ENCODE data around the gene CDC37. TPM values are rescaled to one million over a fixed set of nuclear protein-coding genes. Genes with fewer than 3 reads are reported as not detected.

The CDC37 gene
- total RNA-seq, 1 experiment from 2014 or later, result 188 TPM

DNA sequence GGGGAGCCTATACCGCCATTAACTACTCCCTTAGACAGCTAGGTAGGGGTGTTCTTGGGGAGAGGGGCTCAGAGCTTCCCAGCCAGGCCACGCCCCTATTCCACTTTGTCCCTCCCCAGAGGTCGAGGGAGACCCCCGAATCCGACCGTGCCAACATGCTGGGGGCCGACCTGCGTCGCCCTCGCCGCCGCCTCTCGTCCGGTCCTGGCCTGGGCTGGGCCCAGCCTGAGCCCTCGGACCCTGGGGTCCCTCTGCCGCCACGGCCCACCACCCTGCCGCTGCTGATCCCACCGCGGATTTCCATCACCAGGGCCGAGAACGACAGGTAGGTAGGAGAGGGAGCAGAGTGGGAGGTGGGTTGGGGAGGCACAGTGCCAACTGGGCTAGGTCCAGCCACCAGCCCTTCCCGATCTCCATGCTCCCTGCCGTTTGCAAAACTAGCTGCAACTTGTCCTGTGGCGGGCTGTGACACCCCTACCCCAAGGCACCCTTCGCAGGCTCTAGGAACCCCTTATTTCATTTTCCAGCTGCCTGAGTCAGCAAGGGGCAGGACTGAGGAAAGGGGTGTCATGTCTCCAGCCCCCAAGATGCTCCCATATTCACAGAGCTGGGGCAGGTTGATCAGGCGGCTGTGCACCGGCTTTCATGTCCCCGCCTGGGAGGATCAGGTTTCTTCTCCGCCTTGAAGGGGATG lies 14.3 kb upstream of the CDC37 start:
- Mint-ChIP-seq H3K4me3 (ENCODE audit: unreplicated experiment) (no peak overlapping the region), H3K36me3 (ENCODE audit: insufficient read depth, unreplicated experiment) (no peaks in the 10 kb centered on the region), H3K27ac (ENCODE audit: low read depth, unreplicated experiment) (no peak overlapping the region), H3K9me3 (ENCODE audit: unreplicated experiment) (no peaks in the 10 kb centered on the region), H3K27me3 (ENCODE audit: insufficient read depth, unreplicated experiment) (peaks cover 44% of the 10 kb centered on the region), H3K4me1 (ENCODE audit: insufficient read depth, unreplicated experiment) (peaks cover 25% of the 10 kb centered on the region)
- TF ChIP-seq, protein P1, sequence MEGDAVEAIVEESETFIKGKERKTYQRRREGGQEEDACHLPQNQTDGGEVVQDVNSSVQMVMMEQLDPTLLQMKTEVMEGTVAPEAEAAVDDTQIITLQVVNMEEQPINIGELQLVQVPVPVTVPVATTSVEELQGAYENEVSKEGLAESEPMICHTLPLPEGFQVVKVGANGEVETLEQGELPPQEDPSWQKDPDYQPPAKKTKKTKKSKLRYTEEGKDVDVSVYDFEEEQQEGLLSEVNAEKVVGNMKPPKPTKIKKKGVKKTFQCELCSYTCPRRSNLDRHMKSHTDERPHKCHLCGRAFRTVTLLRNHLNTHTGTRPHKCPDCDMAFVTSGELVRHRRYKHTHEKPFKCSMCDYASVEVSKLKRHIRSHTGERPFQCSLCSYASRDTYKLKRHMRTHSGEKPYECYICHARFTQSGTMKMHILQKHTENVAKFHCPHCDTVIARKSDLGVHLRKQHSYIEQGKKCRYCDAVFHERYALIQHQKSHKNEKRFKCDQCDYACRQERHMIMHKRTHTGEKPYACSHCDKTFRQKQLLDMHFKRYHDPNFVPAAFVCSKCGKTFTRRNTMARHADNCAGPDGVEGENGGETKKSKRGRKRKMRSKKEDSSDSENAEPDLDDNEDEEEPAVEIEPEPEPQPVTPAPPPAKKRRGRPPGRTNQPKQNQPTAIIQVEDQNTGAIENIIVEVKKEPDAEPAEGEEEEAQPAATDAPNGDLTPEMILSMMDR (IDR thresholded peaks at IDR 0.05; ENCODE audit: unreplicated experiment), result no peak
- POLR2A ChIA-PET, result interaction anchor here (1.4 kb wide), 1 partner anchor 12 kb away, joined by 4 read pairs; no protein-coding TSS in a partner anchor
- CTCF ChIA-PET, result interaction anchor here (0.6 to 6.4 kb wide), 12 partner anchors 9 to 321 kb away, joined by 3 to 74 read pairs (median 4); partner anchors contain the start of gene CDC37
- intact Hi-C loops (cut with micrococcal nuclease), result no loop called here
- DNase-seq (ENCODE audit: unreplicated experiment), result peak; percentile 36
- no TSS peak for BruUV-seq (replicated peaks)

DNA sequence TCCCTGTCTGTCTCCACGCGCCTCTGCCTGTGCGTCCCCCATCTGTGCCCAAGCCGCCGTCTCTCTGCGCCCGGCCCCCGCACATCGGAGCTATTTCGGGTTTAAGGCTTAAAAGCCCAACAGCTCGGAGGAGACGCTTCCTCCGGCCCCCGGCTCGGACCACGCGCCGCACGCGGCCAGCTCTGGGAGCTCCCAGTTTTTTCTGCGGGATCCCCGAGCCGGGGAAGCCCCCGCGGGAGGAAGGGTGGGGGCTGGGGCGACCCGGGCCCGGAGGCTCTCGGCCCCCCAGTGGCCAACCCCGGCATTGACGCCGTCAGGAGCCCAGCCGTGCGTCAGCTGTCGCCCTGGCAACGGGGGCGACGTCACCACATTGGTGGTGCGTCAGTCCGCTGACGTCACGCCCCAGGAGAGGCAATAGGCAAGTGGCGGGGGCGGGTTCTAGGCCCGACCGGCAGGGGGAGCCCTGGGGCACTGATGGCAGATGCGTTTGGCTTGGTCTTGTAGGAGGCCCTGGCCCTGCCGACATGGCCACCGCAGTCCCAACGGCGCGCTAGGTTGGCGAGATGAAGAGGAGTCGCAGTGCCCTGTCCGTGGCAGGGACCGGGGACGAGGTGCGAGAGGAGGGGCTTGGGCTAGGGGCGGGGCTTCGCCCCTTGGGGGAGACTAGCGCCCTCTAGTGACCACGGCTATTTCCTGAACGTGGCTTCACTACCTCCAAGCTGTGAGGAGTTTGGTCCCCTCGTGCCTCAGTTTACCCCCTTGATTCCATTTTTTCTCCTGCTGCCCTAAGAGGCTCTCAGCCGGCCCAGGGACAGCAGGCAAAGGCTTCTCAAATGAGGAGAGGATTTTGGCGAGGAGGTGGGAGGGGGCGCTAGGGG lies 13.3 kb upstream of the CDC37 start:
- peaks cover 33% of the 10 kb centered on the region for H3K27me3 Mint-ChIP-seq (ENCODE audit: insufficient read depth, unreplicated experiment)
- POLR2A ChIA-PET, result no interaction called here

DNA sequence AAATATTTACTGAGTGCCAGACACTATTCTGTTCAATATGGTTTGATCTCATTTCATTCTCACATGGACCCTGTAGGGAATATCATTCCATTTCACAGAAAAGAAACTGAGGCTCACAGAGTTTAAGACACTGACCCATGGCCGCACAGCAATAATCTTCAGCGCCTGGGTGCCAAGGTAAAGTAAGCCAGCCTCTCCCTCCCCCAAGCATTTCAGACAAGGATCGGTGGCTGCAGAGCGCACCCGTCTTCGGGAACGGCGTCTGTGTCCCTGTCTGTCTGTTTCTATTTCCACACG lies 12.7 kb upstream of the CDC37 start:
- no TSS peak for BruUV-seq (replicated peaks)
- TF ChIP-seq, protein P1 (IDR thresholded peaks at IDR 0.05; ENCODE audit: unreplicated experiment), result no peak
- CTCF ChIA-PET, result interaction anchor here (1.2 to 6.4 kb wide), 3 partner anchors 8 to 19 kb away, joined by 5 to 74 read pairs (median 6); partner anchors contain the start of gene CDC37
- H3K27ac Mint-ChIP-seq (ENCODE audit: low read depth, unreplicated experiment), result no peak overlapping the region
- H3K4me1 Mint-ChIP-seq (ENCODE audit: insufficient read depth, unreplicated experiment), result peaks cover 25% of the 10 kb centered on the region
- POLR2A ChIA-PET, result no interaction called here
- H3K36me3 Mint-ChIP-seq (ENCODE audit: insufficient read depth, unreplicated experiment), result no peaks in the 10 kb centered on the region
- H3K9me3 Mint-ChIP-seq (ENCODE audit: unreplicated experiment), result no peaks in the 10 kb centered on the region
- DNase-seq (ENCODE audit: unreplicated experiment), result no peak
- intact Hi-C loops (cut with micrococcal nuclease), result no loop called here
- no peak overlapping the region for H3K4me3 Mint-ChIP-seq (ENCODE audit: unreplicated experiment)
- H3K27me3 Mint-ChIP-seq (ENCODE audit: insufficient read depth, unreplicated experiment), result peaks cover 28% of the 10 kb centered on the region

More for the DNA sequence above, 13.3 kb upstream of the CDC37 start:
- Mint-ChIP-seq H3K4me1 (ENCODE audit: insufficient read depth, unreplicated experiment) (peaks cover 25% of the 10 kb centered on the region), H3K9me3 (ENCODE audit: unreplicated experiment) (no peaks in the 10 kb centered on the region), H3K36me3 (ENCODE audit: insufficient read depth, unreplicated experiment) (no peaks in the 10 kb centered on the region), H3K27ac (ENCODE audit: low read depth, unreplicated experiment) (no peak overlapping the region), H3K4me3 (ENCODE audit: unreplicated experiment) (peak overlapping the region; percentile 55)
- TF ChIP-seq, protein P1 (IDR thresholded peaks at IDR 0.05; ENCODE audit: unreplicated experiment), result peak; percentile 80
- BruUV-seq (replicated peaks), result no TSS peak
- intact Hi-C loops (cut with micrococcal nuclease), result no loop called here
- peak; percentile 54 for DNase-seq (ENCODE audit: unreplicated experiment)
- CTCF ChIA-PET, result interaction anchor here (0.6 to 6.4 kb wide), 7 partner anchors 8 to 375 kb away, joined by 3 to 74 read pairs (median 4); partner anchors contain the start of gene CDC37

Data from MCF 10A (cell line).